GM18498 (cell line): Measurements from ENCODE around the gene RBBP4.
A peak's percentile ranks its signal among the peaks of the same experiment; 100 is the strongest.
"Not testable (repeated sequence)": the region's sequence is repeated elsewhere in the genome, so short reads cannot be mapped to it uniquely, and the experiment has no call there.

ENCODE experiments used
- ATAC-seq: cut with Tn5 transposase; IDR thresholded peaks from one replicate; pipeline ENCODE4 v1.9.1; 2021; ENCODE audit warnings: mild to moderate bottlenecking, moderate library complexity; ENCODE audit not compliant: unreplicated experiment

Gene RBBP4

GRCh38 chr1:32650752-32651460 lies at the start of gene RBBP4:
RBBP4 (plus strand) TSS chr1:32651208; CDS start chr1:32651307, 99 bp downstream.
- peak; percentile 82 for ATAC-seq

- ATAC-seq = no peak
Measured at GRCh38 chr1:32605711-32606424, 45.1 kb upstream of the RBBP4 start.

GRCh38 chr1:32606565-32607371 lies 44.2 kb upstream of the RBBP4 start:
- ATAC-seq = no peak

GRCh38 chr1:32609180-32609579 lies 41.8 kb upstream of the RBBP4 start:
- no peak for ATAC-seq

- ATAC-seq = no peak
Measured at GRCh38 chr1:32611859-32612188, 39.2 kb upstream of the RBBP4 start.

GRCh38 chr1:32612189-32612881 lies 38.7 kb upstream of the RBBP4 start:
- ATAC-seq = peak; percentile 83

GRCh38 chr1:32613472-32613871 lies 37.5 kb upstream of the RBBP4 start:
- ATAC-seq = no peak

- ATAC-seq = no peak
Measured at GRCh38 chr1:32618673-32619221, 32.3 kb upstream of the RBBP4 start.

- ATAC-seq = peak; percentile 67
Measured at GRCh38 chr1:32619701-32620485, 31.1 kb upstream of the RBBP4 start.

GRCh38 chr1:32622205-32622604 lies 28.8 kb upstream of the RBBP4 start:
- ATAC-seq = no peak

GRCh38 chr1:32622806-32623681 lies 28.0 kb upstream of the RBBP4 start:
- ATAC-seq = no peak

GRCh38 chr1:32623775-32624174 lies 27.2 kb upstream of the RBBP4 start:
- no peak for ATAC-seq

GRCh38 chr1:32626176-32626575 lies 24.8 kb upstream of the RBBP4 start:
- ATAC-seq = no peak

GRCh38 chr1:32627596-32628162 lies 23.3 kb upstream of the RBBP4 start:
- peak; percentile 74 for ATAC-seq

- not testable (repeated sequence) for ATAC-seq
Measured at GRCh38 chr1:32630173-32630572, 20.8 kb upstream of the RBBP4 start.

GRCh38 chr1:32632829-32633228 lies 18.2 kb upstream of the RBBP4 start:
- ATAC-seq = no peak

- no peak for ATAC-seq
Measured at GRCh38 chr1:32635508-32636277, 15.3 kb upstream of the RBBP4 start.
